ENCODE results near the gene FBLN1. TPM values are rescaled to one million over a fixed set of nuclear protein-coding genes. Genes with fewer than 3 reads are reported as not detected.
A peak's percentile ranks its signal among the peaks of the same experiment; 100 is the strongest.

FBLN1 gene
- total RNA-seq, 2 donors from 2014 or later = 226 to 305 TPM

- Histone ChIP-seq H3K4me1 (ENCODE audit: control insufficient read depth, insufficient read depth, low read length) (peaks cover 12% of the 10 kb centered on the region), H3K27me3 (ENCODE audit: control insufficient read depth, insufficient read depth, low read length, poor library complexity, severe bottlenecking) (no peaks in the 10 kb centered on the region), H3K9ac (ENCODE audit: extremely low read depth, low read length, poor library complexity, severe bottlenecking) (no peak overlapping the region), H3K36me3 (ENCODE audit: control insufficient read depth, insufficient read depth, low read length) (peaks cover 54% of the 10 kb centered on the region), H3K4me3 (ENCODE audit: low read length) (no peak overlapping the region), H3K9me3 (ENCODE audit: control insufficient read depth, low read length) (no peaks in the 10 kb centered on the region), H3K27ac (ENCODE audit: low read depth, low read length) (no peak overlapping the region)
- Mint-ChIP-seq H3K27me3 (ENCODE audit: insufficient read depth) (no peaks in the 10 kb centered on the region), H3K4me3 (no peak overlapping the region), H3K4me1 (peaks cover 29% of the 10 kb centered on the region), H3K36me3 (ENCODE audit: low read depth) (peaks cover 32% of the 10 kb centered on the region), H3K9me3 (no peaks in the 10 kb centered on the region), H3K27ac (no peak overlapping the region)
- TF ChIP-seq CTCF (conservative IDR thresholded peaks at IDR 0.05) = no peak
- peak; percentile 72 for DNase-seq
- WGBS, 2 experiments (ENCODE audit: insufficient coverage in 1 of 2, insufficient read length in 1 of 2) = 89 to 94% methylated on average over 14 to 18 of the region's 18 CpGs
Observed at GRCh38 chr22:45516923-45517675, 14.4 kb downstream of the FBLN1 start.

GRCh38 chr22:45518136-45518535 lies 15.5 kb downstream of the FBLN1 start:
- 95 to 100% methylated on average over 5 to 7 of the region's 7 CpGs for WGBS, 2 experiments (ENCODE audit: insufficient coverage in 1 of 2, insufficient read length in 1 of 2)

GRCh38 chr22:45518580-45518991 lies 15.9 kb downstream of the FBLN1 start:
- H3K36me3 Mint-ChIP-seq (ENCODE audit: low read depth) = peaks cover 42% of the 10 kb centered on the region
- H3K9ac ChIP-seq (ENCODE audit: extremely low read depth, low read length, poor library complexity, severe bottlenecking) = no peak overlapping the region
- H3K27ac ChIP-seq (ENCODE audit: low read depth, low read length) = no peak overlapping the region
- H3K4me1 Mint-ChIP-seq = peaks cover 27% of the 10 kb centered on the region
- H3K36me3 ChIP-seq (ENCODE audit: control insufficient read depth, insufficient read depth, low read length) = peaks cover 54% of the 10 kb centered on the region
- no peak for TF ChIP-seq CTCF (conservative IDR thresholded peaks at IDR 0.05)
- peaks cover 8% of the 10 kb centered on the region for H3K4me1 ChIP-seq (ENCODE audit: control insufficient read depth, insufficient read depth, low read length)
- H3K4me3 ChIP-seq (ENCODE audit: low read length) = no peak overlapping the region
- peak overlapping the region; percentile 82 for H3K27ac Mint-ChIP-seq
- 91 to 93% methylated on average over 16 to 17 of the region's 17 CpGs for WGBS, 2 experiments (ENCODE audit: insufficient coverage in 1 of 2, insufficient read length in 1 of 2)
- H3K27me3 ChIP-seq (ENCODE audit: control insufficient read depth, insufficient read depth, low read length, poor library complexity, severe bottlenecking) = no peaks in the 10 kb centered on the region
- H3K9me3 Mint-ChIP-seq = no peaks in the 10 kb centered on the region
- no peaks in the 10 kb centered on the region for H3K9me3 ChIP-seq (ENCODE audit: control insufficient read depth, low read length)
- no peak overlapping the region for H3K4me3 Mint-ChIP-seq
- H3K27me3 Mint-ChIP-seq (ENCODE audit: insufficient read depth) = no peaks in the 10 kb centered on the region
- DNase-seq = no peak

More at GRCh38 chr22:45518136-45518535, 15.5 kb downstream of the FBLN1 start:
- Histone ChIP-seq H3K4me3 (ENCODE audit: low read length) (no peak overlapping the region), H3K4me1 (ENCODE audit: control insufficient read depth, insufficient read depth, low read length) (peaks cover 12% of the 10 kb centered on the region), H3K9me3 (ENCODE audit: control insufficient read depth, low read length) (no peaks in the 10 kb centered on the region), H3K27ac (ENCODE audit: low read depth, low read length) (no peak overlapping the region), H3K9ac (ENCODE audit: extremely low read depth, low read length, poor library complexity, severe bottlenecking) (no peak overlapping the region), H3K36me3 (ENCODE audit: control insufficient read depth, insufficient read depth, low read length) (peaks cover 54% of the 10 kb centered on the region), H3K27me3 (ENCODE audit: control insufficient read depth, insufficient read depth, low read length, poor library complexity, severe bottlenecking) (no peaks in the 10 kb centered on the region)
- peaks cover 27% of the 10 kb centered on the region for H3K4me1 Mint-ChIP-seq
- peaks cover 40% of the 10 kb centered on the region for H3K36me3 Mint-ChIP-seq (ENCODE audit: low read depth)
- H3K9me3 Mint-ChIP-seq = no peaks in the 10 kb centered on the region
- no peak overlapping the region for H3K4me3 Mint-ChIP-seq
- H3K27me3 Mint-ChIP-seq (ENCODE audit: insufficient read depth) = no peaks in the 10 kb centered on the region
- no peak for TF ChIP-seq CTCF (conservative IDR thresholded peaks at IDR 0.05)
- peak overlapping the region; percentile 82 for H3K27ac Mint-ChIP-seq
- DNase-seq = no peak

Measured in endodermal cell (in vitro differentiated cells).